ENCODE results near the gene CLEC18C. TPM values are rescaled to one million over a fixed set of nuclear protein-coding genes. Genes with fewer than 3 reads are reported as not detected.
"Not testable (repeated sequence)": the region's sequence is repeated elsewhere in the genome, so short reads cannot be mapped to it uniquely, and the experiment has no call there.

CLEC18C gene
- total and polyA plus RNA-seq, 2 donors (not counting 1 experiment from before 2014, with no cell fraction given) = 0.01 to 0.17 TPM

DNA sequence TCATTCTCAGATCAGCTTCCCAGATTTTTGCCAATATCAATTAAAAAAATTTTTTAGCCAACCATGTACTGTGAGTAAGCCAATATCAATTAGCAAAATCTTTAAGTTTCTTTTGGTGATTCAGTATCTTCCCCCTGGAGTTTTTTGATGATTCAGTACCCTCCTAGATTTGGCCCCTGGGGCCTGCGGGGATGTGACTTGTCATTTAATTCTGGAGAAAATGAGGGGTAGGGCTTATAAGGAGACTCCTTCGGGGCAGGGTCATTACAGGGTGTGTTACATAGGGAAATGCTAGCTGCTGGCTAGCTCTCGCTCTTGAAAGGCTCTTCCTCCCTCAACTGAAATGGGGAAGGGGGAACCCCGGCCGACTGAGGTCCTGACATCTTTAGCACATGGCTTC, 17.0 kb downstream of the CLEC18C start:
- not testable (repeated sequence) for H3K36me3 ChIP-seq (ENCODE audit: control insufficient read depth, insufficient read depth, low read length); H2AFZ ChIP-seq (ENCODE audit: low read length); H3K9ac ChIP-seq (ENCODE audit: insufficient read depth, low read length); H3K27ac ChIP-seq (ENCODE audit: insufficient read depth, low read length); H3K9me3 ChIP-seq (ENCODE audit: control insufficient read depth, insufficient read depth, low read depth, low read length); H4K20me1 ChIP-seq (ENCODE audit: control insufficient read depth, extremely low read depth, insufficient read depth, low read length); H3K4me3 ChIP-seq (replicated peaks in 1 of 4; ENCODE audit: control extremely low read depth in 1 of 4, insufficient read depth in 1 of 4, low read depth in 3 of 4, low read length in 4 of 4); DNase-seq (ENCODE audit: low read depth in 2 of 2); H3K79me2 ChIP-seq (ENCODE audit: control insufficient read depth, insufficient read depth, low read length); H3K27me3 ChIP-seq (ENCODE audit: control insufficient read depth, insufficient read depth, low read length); H3K4me1 ChIP-seq (ENCODE audit: control insufficient read depth, extremely low read depth, insufficient read depth, low read length); H3K4me2 ChIP-seq (ENCODE audit: extremely low read depth, insufficient read depth, low read length)

DNA sequence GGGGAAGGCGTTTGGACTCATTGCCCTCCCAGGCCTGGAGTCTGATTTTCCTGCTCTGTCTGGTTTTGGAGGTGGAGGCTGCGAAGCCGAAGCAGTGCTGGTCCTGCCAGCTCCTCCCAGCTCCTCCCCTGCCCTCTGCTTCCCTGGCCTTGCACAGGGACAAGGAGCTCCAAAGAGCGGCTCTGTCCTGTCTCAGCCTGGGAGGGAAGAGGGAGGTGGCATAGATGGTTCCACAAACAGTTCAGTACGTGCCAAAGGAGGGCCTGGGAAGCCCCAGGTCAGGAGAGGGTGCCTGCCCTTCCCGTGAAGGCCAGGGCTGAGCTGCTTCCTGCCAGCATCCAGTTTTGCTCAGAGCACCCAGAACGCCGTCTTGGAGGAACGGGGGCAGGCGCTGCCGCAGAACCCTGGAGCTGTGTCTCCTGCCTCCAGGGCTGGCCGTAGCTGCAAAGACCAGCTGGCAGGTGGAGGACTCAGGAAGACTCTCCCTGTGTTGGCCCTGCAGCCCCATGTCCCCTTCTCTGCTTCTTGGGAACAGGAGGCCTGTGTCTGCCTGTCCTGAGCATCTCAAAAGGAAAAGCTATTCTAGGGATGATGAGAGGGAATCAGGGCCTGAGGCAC, 23.2 kb downstream of the CLEC18C start:
- not testable (repeated sequence) for H3K9ac ChIP-seq (ENCODE audit: insufficient read depth, low read length); H3K79me2 ChIP-seq (ENCODE audit: control insufficient read depth, insufficient read depth, low read length)

DNA sequence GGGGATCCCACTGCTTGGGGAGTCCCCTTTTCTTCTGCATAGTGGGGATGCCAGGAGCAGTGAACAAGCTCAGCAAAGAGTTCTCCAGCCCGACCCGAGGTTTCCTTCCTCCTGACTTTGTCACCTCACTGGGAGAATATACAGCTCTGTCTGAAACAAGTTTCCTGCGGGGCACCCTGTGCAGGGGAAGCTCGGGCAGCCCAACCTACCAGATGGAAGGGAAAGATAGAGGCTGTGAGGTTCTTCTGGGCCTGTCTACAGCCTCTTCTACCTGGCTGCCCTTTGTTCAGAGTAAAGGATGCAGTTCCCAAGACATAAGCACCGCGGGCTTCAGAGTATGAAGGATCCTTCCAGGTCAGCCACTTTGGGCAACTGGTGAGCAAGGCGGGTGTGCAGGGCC, 24.0 kb downstream of the CLEC18C start:
- not testable (repeated sequence) for H3K9ac ChIP-seq (ENCODE audit: insufficient read depth, low read length); H3K79me2 ChIP-seq (ENCODE audit: control insufficient read depth, insufficient read depth, low read length); H2AFZ ChIP-seq (ENCODE audit: low read length); DNase-seq (ENCODE audit: low read depth in 2 of 2); H3K27me3 ChIP-seq (ENCODE audit: control insufficient read depth, insufficient read depth, low read length); H3K9me3 ChIP-seq (ENCODE audit: control insufficient read depth, insufficient read depth, low read depth, low read length); H4K20me1 ChIP-seq (ENCODE audit: control insufficient read depth, extremely low read depth, insufficient read depth, low read length); H3K4me3 ChIP-seq (replicated peaks in 1 of 4; ENCODE audit: control extremely low read depth in 1 of 4, insufficient read depth in 1 of 4, low read depth in 3 of 4, low read length in 4 of 4); H3K36me3 ChIP-seq (ENCODE audit: control insufficient read depth, insufficient read depth, low read length); H3K4me1 ChIP-seq (ENCODE audit: control insufficient read depth, extremely low read depth, insufficient read depth, low read length); H3K4me2 ChIP-seq (ENCODE audit: extremely low read depth, insufficient read depth, low read length); H3K27ac ChIP-seq (ENCODE audit: insufficient read depth, low read length)

More for the DNA sequence above, 23.2 kb downstream of the CLEC18C start:
- not testable (repeated sequence) for H3K4me3 ChIP-seq (replicated peaks in 1 of 4; ENCODE audit: control extremely low read depth in 1 of 4, insufficient read depth in 1 of 4, low read depth in 3 of 4, low read length in 4 of 4); H3K36me3 ChIP-seq (ENCODE audit: control insufficient read depth, insufficient read depth, low read length); DNase-seq (ENCODE audit: low read depth in 2 of 2); H2AFZ ChIP-seq (ENCODE audit: low read length); H3K27me3 ChIP-seq (ENCODE audit: control insufficient read depth, insufficient read depth, low read length); H3K9me3 ChIP-seq (ENCODE audit: control insufficient read depth, insufficient read depth, low read depth, low read length); H4K20me1 ChIP-seq (ENCODE audit: control insufficient read depth, extremely low read depth, insufficient read depth, low read length); H3K27ac ChIP-seq (ENCODE audit: insufficient read depth, low read length); H3K4me1 ChIP-seq (ENCODE audit: control insufficient read depth, extremely low read depth, insufficient read depth, low read length); H3K4me2 ChIP-seq (ENCODE audit: extremely low read depth, insufficient read depth, low read length)

- not testable (repeated sequence) for H3K4me2 ChIP-seq (ENCODE audit: extremely low read depth, insufficient read depth, low read length); H3K36me3 ChIP-seq (ENCODE audit: control insufficient read depth, insufficient read depth, low read length); H3K9ac ChIP-seq (ENCODE audit: insufficient read depth, low read length); H4K20me1 ChIP-seq (ENCODE audit: control insufficient read depth, extremely low read depth, insufficient read depth, low read length); H3K27me3 ChIP-seq (ENCODE audit: control insufficient read depth, insufficient read depth, low read length); H3K4me1 ChIP-seq (ENCODE audit: control insufficient read depth, extremely low read depth, insufficient read depth, low read length); DNase-seq (ENCODE audit: low read depth in 2 of 2); H2AFZ ChIP-seq (ENCODE audit: low read length); H3K79me2 ChIP-seq (ENCODE audit: control insufficient read depth, insufficient read depth, low read length); H3K9me3 ChIP-seq (ENCODE audit: control insufficient read depth, insufficient read depth, low read depth, low read length); H3K4me3 ChIP-seq (replicated peaks in 1 of 4; ENCODE audit: control extremely low read depth in 1 of 4, insufficient read depth in 1 of 4, low read depth in 3 of 4, low read length in 4 of 4); H3K27ac ChIP-seq (ENCODE audit: insufficient read depth, low read length)
These were observed 24.6 kb downstream of the CLEC18C start for GRCh38 chr16:70198230-70198629.

DNA sequence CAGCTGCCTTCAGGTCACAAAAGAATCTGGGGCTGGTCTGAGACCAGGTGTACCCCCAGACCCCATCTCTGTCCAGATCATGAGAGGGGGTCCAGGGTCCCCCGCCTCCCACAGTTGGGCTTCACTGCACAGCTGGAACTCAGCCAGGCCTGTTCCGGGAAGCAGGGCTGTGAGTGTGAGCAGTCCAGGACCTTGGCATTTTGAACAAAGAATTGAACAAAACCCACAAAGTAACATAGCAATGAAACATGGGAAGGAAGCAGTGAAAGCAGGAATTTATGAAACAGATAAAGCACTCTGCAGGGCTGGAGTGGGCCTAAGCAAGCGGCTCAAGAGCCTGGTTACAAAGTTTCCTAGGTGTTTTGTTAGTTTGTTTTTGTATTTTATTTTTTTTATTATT, 25.1 kb downstream of the CLEC18C start:
- not testable (repeated sequence) for H3K4me2 ChIP-seq (ENCODE audit: extremely low read depth, insufficient read depth, low read length); H3K27me3 ChIP-seq (ENCODE audit: control insufficient read depth, insufficient read depth, low read length); H3K4me1 ChIP-seq (ENCODE audit: control insufficient read depth, extremely low read depth, insufficient read depth, low read length); H3K79me2 ChIP-seq (ENCODE audit: control insufficient read depth, insufficient read depth, low read length); H3K9me3 ChIP-seq (ENCODE audit: control insufficient read depth, insufficient read depth, low read depth, low read length); H4K20me1 ChIP-seq (ENCODE audit: control insufficient read depth, extremely low read depth, insufficient read depth, low read length); H3K4me3 ChIP-seq (replicated peaks in 1 of 4; ENCODE audit: control extremely low read depth in 1 of 4, insufficient read depth in 1 of 4, low read depth in 3 of 4, low read length in 4 of 4); H3K27ac ChIP-seq (ENCODE audit: insufficient read depth, low read length); H3K36me3 ChIP-seq (ENCODE audit: control insufficient read depth, insufficient read depth, low read length); H2AFZ ChIP-seq (ENCODE audit: low read length); H3K9ac ChIP-seq (ENCODE audit: insufficient read depth, low read length)
- DNase-seq (ENCODE audit: low read depth in 2 of 2) = peak in 1 of 2 donors; percentile 47

- not testable (repeated sequence) for H3K36me3 ChIP-seq (ENCODE audit: control insufficient read depth, insufficient read depth, low read length); H3K9ac ChIP-seq (ENCODE audit: insufficient read depth, low read length); DNase-seq (ENCODE audit: low read depth in 2 of 2); H3K27ac ChIP-seq (ENCODE audit: insufficient read depth, low read length); H2AFZ ChIP-seq (ENCODE audit: low read length); H3K4me3 ChIP-seq (replicated peaks in 1 of 4; ENCODE audit: control extremely low read depth in 1 of 4, insufficient read depth in 1 of 4, low read depth in 3 of 4, low read length in 4 of 4); H3K27me3 ChIP-seq (ENCODE audit: control insufficient read depth, insufficient read depth, low read length); H3K4me1 ChIP-seq (ENCODE audit: control insufficient read depth, extremely low read depth, insufficient read depth, low read length); H3K9me3 ChIP-seq (ENCODE audit: control insufficient read depth, insufficient read depth, low read depth, low read length); H3K4me2 ChIP-seq (ENCODE audit: extremely low read depth, insufficient read depth, low read length); H4K20me1 ChIP-seq (ENCODE audit: control insufficient read depth, extremely low read depth, insufficient read depth, low read length); H3K79me2 ChIP-seq (ENCODE audit: control insufficient read depth, insufficient read depth, low read length)
These were observed 25.6 kb downstream of the CLEC18C start for GRCh38 chr16:70199170-70199569.

GRCh38 chr16:70200063-70200462, 26.5 kb downstream of the CLEC18C start:
- H4K20me1 ChIP-seq (ENCODE audit: control insufficient read depth, extremely low read depth, insufficient read depth, low read length); H3K4me3 ChIP-seq (replicated peaks in 1 of 4; ENCODE audit: control extremely low read depth in 1 of 4, insufficient read depth in 1 of 4, low read depth in 3 of 4, low read length in 4 of 4); H3K9ac ChIP-seq (ENCODE audit: insufficient read depth, low read length); H3K9me3 ChIP-seq (ENCODE audit: control insufficient read depth, insufficient read depth, low read depth, low read length); H3K4me2 ChIP-seq (ENCODE audit: extremely low read depth, insufficient read depth, low read length); DNase-seq (ENCODE audit: low read depth in 2 of 2); H3K36me3 ChIP-seq (ENCODE audit: control insufficient read depth, insufficient read depth, low read length); H3K27me3 ChIP-seq (ENCODE audit: control insufficient read depth, insufficient read depth, low read length); H3K79me2 ChIP-seq (ENCODE audit: control insufficient read depth, insufficient read depth, low read length); H3K27ac ChIP-seq (ENCODE audit: insufficient read depth, low read length); H3K4me1 ChIP-seq (ENCODE audit: control insufficient read depth, extremely low read depth, insufficient read depth, low read length); H2AFZ ChIP-seq (ENCODE audit: low read length): not testable (repeated sequence)

Measured in fibroblast of lung (primary cell).